Testis (tissue), 3 donors: ENCODE measurements around the gene RXRA. TPM values are rescaled to one million over a fixed set of nuclear protein-coding genes. Genes with fewer than 3 reads are reported as not detected.

Experiments
- DNase-seq: peaks from one replicate; pipeline ENCODE4 v3.0.0-alpha.2; 2019
- H3K27ac ChIP-seq, 2 donors: fragments of 200-600 bp; sonication (generic); one replicate each; pipeline ENCODE4 v1.5.1; 2019
- H3K27me3 ChIP-seq: fragments of 200-600 bp; sonication (generic); one replicate; pipeline ENCODE4 v1.5.1; 2019
- H3K36me3 ChIP-seq: fragments of 200-600 bp; sonication (generic); one replicate; pipeline ENCODE4 v1.5.1; 2017; ENCODE audit warnings: low read depth; ENCODE audit errors: missing control alignments
- H3K4me1 ChIP-seq: fragments of 200-600 bp; sonication (generic); one replicate; pipeline ENCODE4 v1.5.1; 2019
- H3K4me3 ChIP-seq, 2 donors: fragments of 200-600 bp; sonication (generic); one replicate each; pipeline ENCODE4 v1.5.1; 2017 to 2019
- H3K9me3 ChIP-seq: fragments of 200-600 bp; sonication (generic); one replicate; pipeline ENCODE4 v1.5.1; 2017
- CTCF ChIP-seq, 3 experiments: fragments of 450-650 bp in 2 of 3; fragments of 200-600 bp in 1 of 3; sonication (generic) in 1 of 3; IDR thresholded peaks; one replicate each; pipeline ENCODE4 v1.5.1; 2016 to 2019; ENCODE audit warnings: antibody characterized with exemption in 3 of 3, mild to moderate bottlenecking in 2 of 3, moderate library complexity in 1 of 3
- POLR2A ChIP-seq: fragments of 450-650 bp; IDR thresholded peaks from one replicate; pipeline ENCODE4 v1.6.1; 2017; ENCODE audit warnings: antibody characterized with exemption, mild to moderate bottlenecking, moderate library complexity
- WGBS, 2 donors: methylation state at CpG; one replicate each; pipeline ENCODE4 v1.1.5; 2018; 5-methylcytosine and 5-hydroxymethylcytosine counted together
- intact Hi-C: fragments of 100-400 bp; cut with DNase I; formaldehyde crosslinking; loops from one replicate; pipeline ENCODE4 v1.15.1; 2023; ENCODE audit warnings: low total_unique reads
- polyA plus RNA-seq: library from polyadenylated mRNA; stranded (reverse); fragments of 350-450 nt; fragmentation: Illumina TruSeq; extraction: RNeasy Lipid Tissue Mini Kit (QIAGEN cat#74804); gene quantifications from one replicate; pipeline ENCODE4 v1.2.3, GENCODE V29; 2014; ENCODE audit warnings: low read depth, low replicate concordance; ENCODE audit not compliant: insufficient read depth
- total RNA-seq, 2 donors: library from RNA; depleted of rRNA; stranded (reverse); fragments of >200 nt; gene quantifications; one replicate each; pipeline ENCODE4 v1.2.3, GENCODE V29; 2016

Gene RXRA
- total and polyA plus RNA-seq, 3 donors from 2014 or later: 31.3 to 61.0 (median 47.3) TPM

DNA sequence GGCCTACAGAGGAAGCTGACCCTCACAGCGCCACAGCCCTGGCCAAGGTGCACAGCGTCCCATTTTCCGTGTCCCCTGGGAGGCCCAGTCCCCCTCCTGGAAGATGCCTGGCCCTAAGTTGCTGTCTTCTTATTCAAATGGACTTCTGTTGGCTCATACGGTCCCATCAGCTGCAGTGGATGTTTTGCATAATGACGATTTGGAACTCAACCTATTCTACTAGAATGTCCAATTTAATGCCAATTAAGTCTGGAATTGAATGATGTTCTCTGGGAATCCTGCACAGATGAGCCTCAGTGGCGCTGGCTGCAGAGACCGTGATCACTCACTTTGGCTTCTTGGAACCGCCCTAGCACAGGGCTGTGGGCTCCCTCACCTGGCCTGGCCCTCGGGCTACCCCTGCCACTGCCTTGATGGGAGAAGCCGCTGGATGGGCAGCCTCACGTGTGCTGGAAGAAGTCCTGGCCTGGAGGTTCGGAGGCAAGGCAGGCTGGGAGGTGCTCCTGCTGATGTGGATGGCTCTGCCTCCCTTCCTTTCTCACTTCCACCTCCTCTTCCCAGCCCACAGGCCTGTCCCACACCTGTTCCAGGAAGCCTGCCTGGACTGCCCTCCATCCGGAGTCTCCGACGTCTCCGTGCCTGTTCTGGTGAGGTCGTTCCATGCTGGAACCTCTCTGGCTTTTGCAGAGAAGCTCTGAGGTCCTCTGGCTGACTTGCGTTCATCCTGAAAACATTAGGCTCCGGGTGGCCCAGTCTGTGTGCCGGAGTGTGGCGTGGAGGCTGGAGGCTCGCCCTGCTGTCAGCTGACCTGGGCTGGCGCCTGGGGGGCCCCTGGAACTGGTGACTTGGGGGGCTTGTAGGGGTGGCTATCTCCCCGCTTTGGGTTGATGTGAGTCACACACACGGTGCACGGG, 147.1 kb downstream of the RXRA start:
- 64 to 77% methylated on average over 20 to 22 of the region's 26 CpGs for WGBS, 2 donors
- no peak overlapping the region for H3K4me3 ChIP-seq
- peaks cover 29% of the 10 kb centered on the region for H3K4me1 ChIP-seq
- TF ChIP-seq CTCF (IDR thresholded peaks at IDR 0.05) (no peak), POLR2A (no peak)
- no peaks in the 10 kb centered on the region for H3K36me3 ChIP-seq
- intact Hi-C loops: no loop called here
- H3K27ac ChIP-seq: peak overlapping the region; percentile 6 to 65
- DNase-seq: peak; percentile 69
- no peaks in the 10 kb centered on the region for H3K27me3 ChIP-seq
- no peaks in the 10 kb centered on the region for H3K9me3 ChIP-seq

DNA sequence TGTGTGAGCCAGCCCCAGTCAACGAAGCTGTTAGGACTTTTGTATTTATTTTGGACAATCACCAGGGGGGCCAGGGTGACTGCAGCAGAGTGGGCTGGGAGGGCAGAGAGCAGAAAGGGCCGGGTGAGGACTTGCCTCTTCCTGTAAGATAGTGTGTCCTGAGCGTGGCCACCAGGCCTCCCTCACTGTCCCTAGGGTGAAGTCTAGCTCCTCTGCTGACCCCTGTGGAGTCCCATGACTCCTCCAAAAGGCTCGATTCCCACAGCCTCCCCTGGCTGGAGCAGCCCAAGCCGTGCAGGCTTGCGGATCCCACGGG, 147.8 kb downstream of the RXRA start:
- Histone ChIP-seq H3K36me3 (no peaks in the 10 kb centered on the region), H3K4me3 (no peak overlapping the region), H3K4me1 (peaks cover 26% of the 10 kb centered on the region), H3K27me3 (no peaks in the 10 kb centered on the region), H3K9me3 (no peaks in the 10 kb centered on the region), H3K27ac (peak overlapping the region; percentile 6 to 65)
- WGBS, 2 donors: 43% methylated on average over 5 of the region's 7 CpGs; no CpG with 5 or more reads in 1 of the 2 donors
- DNase-seq: no peak
- intact Hi-C loops: no loop called here
- TF ChIP-seq POLR2A (no peak), CTCF (IDR thresholded peaks at IDR 0.05) (no peak)

DNA sequence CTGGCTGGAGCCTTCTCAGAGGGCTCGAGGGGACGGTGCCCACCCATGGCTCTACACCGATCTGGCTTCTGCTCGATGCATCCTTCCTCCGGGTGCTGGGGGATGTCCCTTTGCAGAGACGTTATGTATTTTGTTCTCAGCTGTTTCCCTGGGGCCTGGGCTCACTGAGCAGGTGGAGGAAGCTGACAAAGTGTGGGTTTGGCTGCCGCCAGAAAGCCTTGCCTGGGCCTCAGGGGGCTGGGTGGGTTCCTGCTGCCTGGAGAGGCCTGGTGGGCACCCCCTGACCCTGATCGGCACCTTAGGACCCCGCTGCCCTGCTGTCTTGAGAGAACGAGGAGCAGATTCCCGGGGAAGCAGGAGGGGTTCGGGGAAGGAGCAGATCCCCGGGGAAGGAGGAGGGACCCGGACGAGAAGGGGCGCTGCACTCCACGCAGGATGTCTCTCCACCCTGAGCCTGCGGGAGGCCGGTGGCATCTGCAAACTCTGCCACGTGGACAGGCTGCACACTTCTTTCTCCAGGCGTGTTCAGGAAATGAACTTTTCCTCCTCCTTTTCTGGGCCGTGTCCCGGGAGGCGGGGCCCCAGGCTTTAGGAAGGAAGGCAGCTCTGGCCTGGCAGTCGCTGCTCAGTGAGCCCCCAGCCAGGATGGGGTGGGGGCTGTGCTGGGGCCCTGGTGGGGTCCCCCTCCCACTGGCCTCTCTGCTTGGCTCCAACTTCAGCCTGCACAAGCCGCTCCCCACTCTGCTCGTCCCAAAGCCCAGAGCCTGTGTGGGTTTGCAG, 148.9 kb downstream of the RXRA start:
- Histone ChIP-seq H3K27me3 (no peaks in the 10 kb centered on the region), H3K27ac (peak overlapping the region in 1 of 2 donors; percentile 31), H3K4me1 (peaks cover 20% of the 10 kb centered on the region), H3K9me3 (no peaks in the 10 kb centered on the region), H3K4me3 (no peak overlapping the region), H3K36me3 (no peaks in the 10 kb centered on the region)
- DNase-seq: peak; percentile 77
- 37 to 69% methylated on average over 5 to 27 of the region's 27 CpGs for WGBS, 2 donors
- TF ChIP-seq CTCF (IDR thresholded peaks at IDR 0.05) (no peak), POLR2A (no peak)
- intact Hi-C loops: no loop called here

GRCh38 chr9:134476272-134476941, 150.2 kb downstream of the RXRA start:
- no peaks in the 10 kb centered on the region for H3K27me3 ChIP-seq
- no peaks in the 10 kb centered on the region for H3K36me3 ChIP-seq
- H3K27ac ChIP-seq: no peak overlapping the region
- H3K4me3 ChIP-seq: no peak overlapping the region
- H3K4me1 ChIP-seq: peaks cover 20% of the 10 kb centered on the region
- WGBS, 2 donors: 96% methylated on average over 8 to 9 of the region's 9 CpGs
- intact Hi-C loops: no loop called here
- TF ChIP-seq CTCF (IDR thresholded peaks at IDR 0.05): no peak
- TF ChIP-seq POLR2A: no peak
- H3K9me3 ChIP-seq: no peaks in the 10 kb centered on the region
- DNase-seq: no peak
